Measurements from ENCODE around the gene PIEZO1. TPM values are rescaled to one million over a fixed set of nuclear protein-coding genes. Genes with fewer than 3 reads are reported as not detected.

The PIEZO1 gene
- total and polyA plus RNA-seq, 2 donors (not counting 1 experiment from before 2014, with no cell fraction given): 108 to 331 TPM

GRCh38 chr16:88705801-88706228, 79.2 kb downstream of the PIEZO1 start:
- TF ChIP-seq CTCF (IDR thresholded peaks at IDR 0.05): no peak
- TF ChIP-seq EZH2 (IDR thresholded peaks at IDR 0.05; ENCODE audit: borderline replicate concordance, insufficient read depth, low read depth, low read length, poor library complexity, severe bottlenecking): no peak
- H3K27me3 Mint-ChIP-seq: no peaks in the 10 kb centered on the region
- Histone ChIP-seq H3K79me2 (ENCODE audit: control insufficient read depth, insufficient read depth, low read length) (peaks cover 67% of the 10 kb centered on the region), H3K9me3 (ENCODE audit: control extremely low read depth in 1 of 3, control insufficient read depth in 2 of 3, insufficient read depth in 1 of 3, low read length in 2 of 3) (no peaks in the 10 kb centered on the region), H3K27me3 (replicated peaks in 1 of 4; ENCODE audit: control extremely low read depth in 1 of 4, control insufficient read depth in 3 of 4, insufficient read depth in 4 of 4, low read length in 3 of 4) (no peaks in the 10 kb centered on the region), H3K4me1 (ENCODE audit: control insufficient read depth in 2 of 2, insufficient read depth in 2 of 2, low read length in 2 of 2) (peaks cover 51 to 59% of the 10 kb centered on the region in 2 donors), H3K4me2 (replicated peaks; ENCODE audit: low read depth, low read length, poor library complexity, severe bottlenecking) (peak overlapping the region; percentile 98), H2AFZ (ENCODE audit: insufficient read depth, low read depth, low read length, poor library complexity, severe bottlenecking) (peak overlapping the region; percentile 94), H3K4me3 (ENCODE audit: control extremely low read depth in 1 of 5, extremely low read depth in 1 of 5, insufficient read depth in 1 of 5, low read depth in 2 of 5, low read length in 4 of 5) (peak overlapping the region; percentile 49 to 95 (median 76)), H3K36me3 (replicated peaks in 1 of 2; ENCODE audit: control extremely low read depth in 1 of 2, control insufficient read depth in 1 of 2, extremely low read depth in 1 of 2, insufficient read depth in 2 of 2, low read length in 1 of 2) (peaks cover 0 to 5% of the 10 kb centered on the region in 2 experiments), H3K9ac (ENCODE audit: low read length) (peak overlapping the region; percentile 92), H3K27ac (ENCODE audit: low read length in 2 of 2) (peak overlapping the region; percentile 84 to 91), H4K20me1 (ENCODE audit: control insufficient read depth, insufficient read depth, low read length, poor library complexity, severe bottlenecking) (peaks cover 8% of the 10 kb centered on the region)
- peak; percentile 4 for ATAC-seq (ENCODE audit: low read depth)
- intact Hi-C loops (cut with micrococcal nuclease): loop anchor here (1.0 kb wide), 4 partner anchors 20 to 55 kb away; partner anchors contain the start of genes CYBA, MVD and SNAI3
- H3K9me3 Mint-ChIP-seq (ENCODE audit: insufficient read depth): no peaks in the 10 kb centered on the region
- DNase-seq: no peak
- peak overlapping the region; percentile 84 for H3K4me3 Mint-ChIP-seq
- WGBS (ENCODE audit: insufficient coverage): under 1% methylated on average over 57 of the region's 57 CpGs
- ChIA-PET CTCF (interaction anchor here (0.9 to 2.6 kb wide), 6 partner anchors 25 to 461 kb away, joined by 3 to 8 read pairs (median 6); no protein-coding TSS in a partner anchor), POLR2A (interaction anchor here (1.0 to 1.6 kb wide), 2 partner anchors 20 to 56 kb away, joined by 3 to 6 read pairs; no protein-coding TSS in a partner anchor)
- peaks cover 53% of the 10 kb centered on the region for H3K4me1 Mint-ChIP-seq
- H3K27ac Mint-ChIP-seq: peak overlapping the region; percentile 92

GRCh38 chr16:88705076-88705684, 79.8 kb downstream of the PIEZO1 start:
- Histone ChIP-seq H3K27me3 (replicated peaks in 1 of 4; ENCODE audit: control extremely low read depth in 1 of 4, control insufficient read depth in 3 of 4, insufficient read depth in 4 of 4, low read length in 3 of 4) (no peaks in the 10 kb centered on the region), H3K27ac (ENCODE audit: low read length in 2 of 2) (peak overlapping the region; percentile 84 to 91), H3K79me2 (ENCODE audit: control insufficient read depth, insufficient read depth, low read length) (peaks cover 69% of the 10 kb centered on the region), H3K4me2 (replicated peaks; ENCODE audit: low read depth, low read length, poor library complexity, severe bottlenecking) (peak overlapping the region; percentile 98), H3K4me1 (ENCODE audit: control insufficient read depth in 2 of 2, insufficient read depth in 2 of 2, low read length in 2 of 2) (peaks cover 56 to 65% of the 10 kb centered on the region in 2 donors), H3K9ac (ENCODE audit: low read length) (peak overlapping the region; percentile 92), H3K36me3 (replicated peaks in 1 of 2; ENCODE audit: control extremely low read depth in 1 of 2, control insufficient read depth in 1 of 2, extremely low read depth in 1 of 2, insufficient read depth in 2 of 2, low read length in 1 of 2) (peaks cover 0 to 5% of the 10 kb centered on the region in 2 experiments), H4K20me1 (ENCODE audit: control insufficient read depth, insufficient read depth, low read length, poor library complexity, severe bottlenecking) (peaks cover 8% of the 10 kb centered on the region), H2AFZ (ENCODE audit: insufficient read depth, low read depth, low read length, poor library complexity, severe bottlenecking) (peak overlapping the region; percentile 94), H3K9me3 (ENCODE audit: control extremely low read depth in 1 of 3, control insufficient read depth in 2 of 3, insufficient read depth in 1 of 3, low read length in 2 of 3) (no peaks in the 10 kb centered on the region), H3K4me3 (ENCODE audit: control extremely low read depth in 1 of 5, extremely low read depth in 1 of 5, insufficient read depth in 1 of 5, low read depth in 2 of 5, low read length in 4 of 5) (peak overlapping the region; percentile 49 to 95 (median 76))
- peaks cover 60% of the 10 kb centered on the region for H3K4me1 Mint-ChIP-seq
- ATAC-seq (ENCODE audit: low read depth) (no peak), DNase-seq (peak; percentile 64)
- no peaks in the 10 kb centered on the region for H3K27me3 Mint-ChIP-seq
- peak overlapping the region; percentile 92 for H3K27ac Mint-ChIP-seq
- TF ChIP-seq CTCF (IDR thresholded peaks at IDR 0.05) (no peak), EZH2 (IDR thresholded peaks at IDR 0.05; ENCODE audit: borderline replicate concordance, insufficient read depth, low read depth, low read length, poor library complexity, severe bottlenecking) (no peak)
- POLR2A ChIA-PET: interaction anchor here (1.0 to 1.6 kb wide), 2 partner anchors 19 to 55 kb away, joined by 3 to 6 read pairs; no protein-coding TSS in a partner anchor
- CTCF ChIA-PET: interaction anchor here (0.6 to 2.6 kb wide), 7 partner anchors 24 to 462 kb away, joined by 3 to 8 read pairs (median 5); no protein-coding TSS in a partner anchor
- no peaks in the 10 kb centered on the region for H3K9me3 Mint-ChIP-seq (ENCODE audit: insufficient read depth)
- peak overlapping the region; percentile 84 for H3K4me3 Mint-ChIP-seq
- WGBS (ENCODE audit: insufficient coverage): 18% methylated on average over 9 of the region's 9 CpGs
- intact Hi-C loops (cut with micrococcal nuclease): no loop called here

Measured in B cell (primary cell).